ENCODE data around the gene EIPR1.

- TF ChIP-seq POLR2A (IDR thresholded peaks at IDR 0.05; ENCODE audit: low read depth, low read length) (no peak), MAFK (IDR thresholded peaks at IDR 0.05; ENCODE audit: low read depth, low read length) (no peak), NFE2L2 (IDR thresholded peaks at IDR 0.05; ENCODE audit: low read depth, low read length) (no peak), CEBPB (IDR thresholded peaks at IDR 0.05; ENCODE audit: low read depth, low read length) (no peak), SMC3 (IDR thresholded peaks at IDR 0.05; ENCODE audit: low read depth, low read length) (no peak), RAD21 (IDR thresholded peaks at IDR 0.05; ENCODE audit: low read length) (no peak), BHLHE40 (IDR thresholded peaks at IDR 0.05; ENCODE audit: low read depth, low read length) (no peak), RFX5 (IDR thresholded peaks at IDR 0.05; ENCODE audit: low read depth, low read length) (no peak), MXI1 (IDR thresholded peaks at IDR 0.05; ENCODE audit: borderline replicate concordance, low read depth, low read length) (no peak)
- TF ChIP-seq, protein P1, sequence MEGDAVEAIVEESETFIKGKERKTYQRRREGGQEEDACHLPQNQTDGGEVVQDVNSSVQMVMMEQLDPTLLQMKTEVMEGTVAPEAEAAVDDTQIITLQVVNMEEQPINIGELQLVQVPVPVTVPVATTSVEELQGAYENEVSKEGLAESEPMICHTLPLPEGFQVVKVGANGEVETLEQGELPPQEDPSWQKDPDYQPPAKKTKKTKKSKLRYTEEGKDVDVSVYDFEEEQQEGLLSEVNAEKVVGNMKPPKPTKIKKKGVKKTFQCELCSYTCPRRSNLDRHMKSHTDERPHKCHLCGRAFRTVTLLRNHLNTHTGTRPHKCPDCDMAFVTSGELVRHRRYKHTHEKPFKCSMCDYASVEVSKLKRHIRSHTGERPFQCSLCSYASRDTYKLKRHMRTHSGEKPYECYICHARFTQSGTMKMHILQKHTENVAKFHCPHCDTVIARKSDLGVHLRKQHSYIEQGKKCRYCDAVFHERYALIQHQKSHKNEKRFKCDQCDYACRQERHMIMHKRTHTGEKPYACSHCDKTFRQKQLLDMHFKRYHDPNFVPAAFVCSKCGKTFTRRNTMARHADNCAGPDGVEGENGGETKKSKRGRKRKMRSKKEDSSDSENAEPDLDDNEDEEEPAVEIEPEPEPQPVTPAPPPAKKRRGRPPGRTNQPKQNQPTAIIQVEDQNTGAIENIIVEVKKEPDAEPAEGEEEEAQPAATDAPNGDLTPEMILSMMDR (conservative IDR thresholded peaks at IDR 0.05; ENCODE audit: low read depth, low read length) = no peak
- TF ChIP-seq, protein P2, sequence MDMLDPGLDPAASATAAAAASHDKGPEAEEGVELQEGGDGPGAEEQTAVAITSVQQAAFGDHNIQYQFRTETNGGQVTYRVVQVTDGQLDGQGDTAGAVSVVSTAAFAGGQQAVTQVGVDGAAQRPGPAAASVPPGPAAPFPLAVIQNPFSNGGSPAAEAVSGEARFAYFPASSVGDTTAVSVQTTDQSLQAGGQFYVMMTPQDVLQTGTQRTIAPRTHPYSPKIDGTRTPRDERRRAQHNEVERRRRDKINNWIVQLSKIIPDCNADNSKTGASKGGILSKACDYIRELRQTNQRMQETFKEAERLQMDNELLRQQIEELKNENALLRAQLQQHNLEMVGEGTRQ (IDR thresholded peaks at IDR 0.05; ENCODE audit: low read depth, low read length) = no peak
- TF ChIP-seq, protein P3, sequence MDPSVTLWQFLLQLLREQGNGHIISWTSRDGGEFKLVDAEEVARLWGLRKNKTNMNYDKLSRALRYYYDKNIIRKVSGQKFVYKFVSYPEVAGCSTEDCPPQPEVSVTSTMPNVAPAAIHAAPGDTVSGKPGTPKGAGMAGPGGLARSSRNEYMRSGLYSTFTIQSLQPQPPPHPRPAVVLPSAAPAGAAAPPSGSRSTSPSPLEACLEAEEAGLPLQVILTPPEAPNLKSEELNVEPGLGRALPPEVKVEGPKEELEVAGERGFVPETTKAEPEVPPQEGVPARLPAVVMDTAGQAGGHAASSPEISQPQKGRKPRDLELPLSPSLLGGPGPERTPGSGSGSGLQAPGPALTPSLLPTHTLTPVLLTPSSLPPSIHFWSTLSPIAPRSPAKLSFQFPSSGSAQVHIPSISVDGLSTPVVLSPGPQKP (IDR thresholded peaks at IDR 0.05; ENCODE audit: borderline replicate concordance, low read depth, low read length) = no peak
Measured at GRCh38 chr2:3214806-3215404, 162.7 kb downstream of the EIPR1 start.

All from IMR-90 (cell line).